Testis (tissue), 3 donors: Measurements from ENCODE around the gene CNMD. TPM values are rescaled to one million over a fixed set of nuclear protein-coding genes. Genes with fewer than 3 reads are reported as not detected.
"Not testable (repeated sequence)": the region's sequence is repeated elsewhere in the genome, so short reads cannot be mapped to it uniquely, and the experiment has no call there.

Experiments
- DNase-seq: peaks from one replicate; pipeline ENCODE4 v3.0.0-alpha.2; 2019
- H3K27ac ChIP-seq, 2 donors: fragments of 200-600 bp; sonication (generic); one replicate each; pipeline ENCODE4 v1.5.1; 2019
- H3K27me3 ChIP-seq: fragments of 200-600 bp; sonication (generic); one replicate; pipeline ENCODE4 v1.5.1; 2019
- H3K36me3 ChIP-seq: fragments of 200-600 bp; sonication (generic); one replicate; pipeline ENCODE4 v1.5.1; 2017; ENCODE audit warnings: low read depth; ENCODE audit errors: missing control alignments
- H3K4me1 ChIP-seq: fragments of 200-600 bp; sonication (generic); one replicate; pipeline ENCODE4 v1.5.1; 2019
- H3K4me3 ChIP-seq, 2 donors: fragments of 200-600 bp; sonication (generic); one replicate each; pipeline ENCODE4 v1.5.1; 2017 to 2019
- H3K9me3 ChIP-seq: fragments of 200-600 bp; sonication (generic); one replicate; pipeline ENCODE4 v1.5.1; 2017
- POLR2A ChIP-seq: fragments of 450-650 bp; IDR thresholded peaks from one replicate; pipeline ENCODE4 v1.6.1; 2017; ENCODE audit warnings: antibody characterized with exemption, mild to moderate bottlenecking, moderate library complexity
- WGBS, 2 donors: methylation state at CpG; one replicate each; pipeline ENCODE4 v1.1.5; 2018; 5-methylcytosine and 5-hydroxymethylcytosine counted together
- intact Hi-C: fragments of 100-400 bp; cut with DNase I; formaldehyde crosslinking; loops from one replicate; pipeline ENCODE4 v1.15.1; 2023; ENCODE audit warnings: low total_unique reads
- polyA plus RNA-seq: library from polyadenylated mRNA; stranded (reverse); fragments of 350-450 nt; fragmentation: Illumina TruSeq; extraction: RNeasy Lipid Tissue Mini Kit (QIAGEN cat#74804); gene quantifications from one replicate; pipeline ENCODE4 v1.2.3, GENCODE V29; 2014; ENCODE audit warnings: low read depth, low replicate concordance; ENCODE audit not compliant: insufficient read depth
- total RNA-seq, 2 donors: library from RNA; depleted of rRNA; stranded (reverse); fragments of >200 nt; gene quantifications; one replicate each; pipeline ENCODE4 v1.2.3, GENCODE V29; 2016
- TF ChIP-seq, protein P1 (sequence below), 3 experiments: fragments of 450-650 bp in 2 of 3; fragments of 200-600 bp in 1 of 3; sonication (generic) in 1 of 3; IDR thresholded peaks; one replicate each; pipeline ENCODE4 v1.5.1; 2016 to 2019; ENCODE audit warnings: antibody characterized with exemption in 3 of 3, mild to moderate bottlenecking in 2 of 3, moderate library complexity in 1 of 3

CNMD gene
- total and polyA plus RNA-seq, 3 donors from 2014 or later = 3.5 to 5.0 (median 4.1) TPM

DNA sequence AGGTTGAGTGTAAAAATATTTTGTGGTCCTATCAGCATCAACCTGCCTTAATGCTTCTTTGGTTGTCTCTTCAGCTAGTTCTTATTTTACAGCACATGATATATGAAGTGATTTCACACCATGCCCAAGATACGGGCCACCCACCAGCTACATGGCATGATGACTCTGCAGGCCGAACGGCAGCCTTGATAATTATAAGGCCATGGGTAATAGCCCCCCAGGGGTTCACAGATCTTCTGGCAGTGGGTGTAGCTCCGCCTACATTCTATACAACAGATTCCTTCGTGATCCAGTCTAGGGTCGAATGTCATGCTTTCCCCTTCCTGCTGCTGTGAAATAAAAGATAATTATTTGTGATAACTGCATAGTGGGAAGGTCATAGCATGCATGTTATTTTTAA lies 36.1 kb downstream of the CNMD start:
- WGBS, 2 donors = 69 to 74% methylated on average over 6 of the region's 6 CpGs
- no peak for TF ChIP-seq POLR2A
- TF ChIP-seq, protein P1, sequence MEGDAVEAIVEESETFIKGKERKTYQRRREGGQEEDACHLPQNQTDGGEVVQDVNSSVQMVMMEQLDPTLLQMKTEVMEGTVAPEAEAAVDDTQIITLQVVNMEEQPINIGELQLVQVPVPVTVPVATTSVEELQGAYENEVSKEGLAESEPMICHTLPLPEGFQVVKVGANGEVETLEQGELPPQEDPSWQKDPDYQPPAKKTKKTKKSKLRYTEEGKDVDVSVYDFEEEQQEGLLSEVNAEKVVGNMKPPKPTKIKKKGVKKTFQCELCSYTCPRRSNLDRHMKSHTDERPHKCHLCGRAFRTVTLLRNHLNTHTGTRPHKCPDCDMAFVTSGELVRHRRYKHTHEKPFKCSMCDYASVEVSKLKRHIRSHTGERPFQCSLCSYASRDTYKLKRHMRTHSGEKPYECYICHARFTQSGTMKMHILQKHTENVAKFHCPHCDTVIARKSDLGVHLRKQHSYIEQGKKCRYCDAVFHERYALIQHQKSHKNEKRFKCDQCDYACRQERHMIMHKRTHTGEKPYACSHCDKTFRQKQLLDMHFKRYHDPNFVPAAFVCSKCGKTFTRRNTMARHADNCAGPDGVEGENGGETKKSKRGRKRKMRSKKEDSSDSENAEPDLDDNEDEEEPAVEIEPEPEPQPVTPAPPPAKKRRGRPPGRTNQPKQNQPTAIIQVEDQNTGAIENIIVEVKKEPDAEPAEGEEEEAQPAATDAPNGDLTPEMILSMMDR (IDR thresholded peaks at IDR 0.05) = no peak
- no peak for DNase-seq
- no peaks in the 10 kb centered on the region for H3K4me1 ChIP-seq
- no peak overlapping the region for H3K4me3 ChIP-seq
- intact Hi-C loops = no loop called here
- H3K9me3 ChIP-seq = no peaks in the 10 kb centered on the region
- H3K27me3 ChIP-seq = no peaks in the 10 kb centered on the region
- no peak overlapping the region for H3K27ac ChIP-seq
- no peaks in the 10 kb centered on the region for H3K36me3 ChIP-seq

DNA sequence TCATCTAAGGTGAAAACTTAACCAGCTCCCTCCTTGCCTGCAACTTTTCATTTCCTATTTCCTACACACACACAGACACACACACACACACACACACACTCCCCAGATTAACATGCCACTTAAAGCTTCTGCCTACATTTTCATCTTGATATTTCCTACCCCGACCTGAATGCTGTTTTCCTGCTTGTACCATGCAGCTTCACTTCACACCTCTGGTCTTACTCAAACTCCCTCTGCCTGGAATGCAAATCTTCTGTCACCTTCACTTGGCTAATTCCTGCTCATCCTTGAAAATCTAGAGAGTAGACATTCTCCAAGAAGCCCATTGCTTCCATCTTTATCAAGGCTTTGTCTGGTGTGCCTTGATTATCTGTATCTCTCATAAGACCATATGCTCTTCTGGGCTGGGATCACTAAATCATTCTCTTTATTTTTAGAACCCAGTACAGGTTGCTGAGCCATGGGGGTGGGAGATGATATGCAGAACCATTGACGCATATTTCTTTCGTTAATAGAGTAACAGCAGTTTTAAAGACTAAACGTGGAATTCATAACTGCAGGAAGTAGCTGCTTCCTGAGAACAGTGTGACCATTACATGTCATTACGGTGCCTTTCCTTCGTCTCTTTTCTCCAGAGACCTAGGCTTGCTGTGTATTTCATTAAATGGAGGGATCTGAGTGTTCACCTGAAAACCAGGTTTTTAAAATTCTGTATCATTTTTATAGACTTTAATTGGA lies 37.7 kb downstream of the CNMD start:
- no peaks in the 10 kb centered on the region for H3K36me3 ChIP-seq
- no peak for TF ChIP-seq POLR2A
- TF ChIP-seq, protein P1 (IDR thresholded peaks at IDR 0.05) = no peak
- H3K27me3 ChIP-seq = no peaks in the 10 kb centered on the region
- H3K4me3 ChIP-seq = no peak overlapping the region
- no peaks in the 10 kb centered on the region for H3K9me3 ChIP-seq
- no peak overlapping the region for H3K27ac ChIP-seq
- no peak for DNase-seq
- H3K4me1 ChIP-seq = no peaks in the 10 kb centered on the region
- intact Hi-C loops = no loop called here
- WGBS, 2 donors = 66 to 79% methylated on average over 6 of the region's 6 CpGs

DNA sequence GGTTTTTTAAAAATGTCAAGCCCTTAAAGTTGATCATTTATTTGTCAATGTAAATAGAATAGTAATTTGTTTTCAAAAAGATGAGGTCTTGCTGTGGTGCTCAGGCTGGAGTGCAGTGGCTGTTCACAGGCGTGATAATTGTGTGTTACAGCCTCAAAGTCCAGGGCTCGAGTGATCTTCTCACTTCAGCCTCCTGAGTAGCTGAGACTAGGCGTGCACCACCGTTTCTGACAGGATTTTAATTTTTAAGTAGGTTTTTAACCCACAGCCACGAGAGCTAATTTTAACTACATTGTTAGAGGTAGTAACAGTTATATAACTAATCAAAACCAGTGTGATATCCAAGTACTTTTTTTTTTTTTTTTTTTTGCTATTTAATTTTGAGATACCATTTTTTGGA lies 43.1 kb downstream of the CNMD start:
- TF ChIP-seq, protein P1 (IDR thresholded peaks at IDR 0.05) = no peak
- no peak for TF ChIP-seq POLR2A
- DNase-seq = no peak
- H3K4me1 ChIP-seq = no peaks in the 10 kb centered on the region

DNA sequence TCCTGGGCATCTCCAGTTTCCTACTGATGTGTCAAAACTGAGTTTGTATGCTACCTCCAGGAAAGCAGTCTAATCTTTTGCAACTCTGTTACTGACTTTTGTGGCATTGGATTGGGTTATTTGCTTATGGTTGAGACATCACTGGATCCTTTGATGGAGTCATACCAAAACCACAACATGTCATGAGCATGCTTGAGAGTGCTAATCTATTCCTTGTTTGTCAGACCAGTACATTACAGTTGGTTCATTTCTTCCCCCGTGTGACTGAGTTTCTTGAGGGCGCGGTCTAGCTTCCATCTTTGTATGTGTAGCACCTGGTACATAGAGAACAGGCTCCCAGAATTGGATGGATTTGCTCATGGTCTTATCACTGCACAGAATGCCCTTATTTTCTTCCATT lies 43.8 kb downstream of the CNMD start:
- Histone ChIP-seq H3K27me3 (no peaks in the 10 kb centered on the region), H3K27ac (no peak overlapping the region), H3K36me3 (no peaks in the 10 kb centered on the region), H3K9me3 (no peaks in the 10 kb centered on the region), H3K4me1 (no peaks in the 10 kb centered on the region), H3K4me3 (no peak overlapping the region)
- DNase-seq = no peak
- intact Hi-C loops = no loop called here
- 74 to 91% methylated on average over 3 of the region's 3 CpGs for WGBS, 2 donors
- TF ChIP-seq POLR2A = no peak
- TF ChIP-seq, protein P1 (IDR thresholded peaks at IDR 0.05) = no peak

More for the DNA sequence above, 43.1 kb downstream of the CNMD start:
- Histone ChIP-seq H3K4me3 (no peak overlapping the region), H3K27ac (no peak overlapping the region), H3K27me3 (no peaks in the 10 kb centered on the region), H3K36me3 (no peaks in the 10 kb centered on the region), H3K9me3 (no peaks in the 10 kb centered on the region)
- WGBS, 2 donors = 89 to 93% methylated on average over 5 of the region's 5 CpGs
- intact Hi-C loops = no loop called here

DNA sequence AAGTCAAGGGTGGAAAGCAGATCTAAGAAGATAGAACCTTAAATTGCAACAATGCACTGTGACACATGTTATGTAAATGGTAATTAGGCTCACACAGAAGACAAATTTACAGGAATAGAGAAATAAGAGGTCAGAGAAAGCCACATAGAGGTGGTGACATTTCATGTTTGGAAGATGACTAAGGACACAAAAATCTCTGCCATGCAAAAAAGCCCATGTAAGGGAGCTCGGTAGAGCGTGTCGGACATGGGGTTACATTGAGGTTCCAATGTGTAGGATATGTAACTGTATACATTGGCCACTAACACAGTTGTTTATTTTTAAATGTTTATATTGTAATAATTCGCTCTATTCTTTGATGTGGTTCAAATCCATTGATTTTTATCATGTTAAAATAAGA lies 53.2 kb downstream of the CNMD start:
- intact Hi-C loops = no loop called here
- Histone ChIP-seq H3K4me1 (no peaks in the 10 kb centered on the region), H3K4me3 (no peak overlapping the region), H3K27me3 (no peaks in the 10 kb centered on the region), H3K9me3 (no peaks in the 10 kb centered on the region), H3K36me3 (no peaks in the 10 kb centered on the region), H3K27ac (no peak overlapping the region)
- no peak for DNase-seq
- 89 to 95% methylated on average over 4 of the region's 4 CpGs for WGBS, 2 donors
- TF ChIP-seq, protein P1 (IDR thresholded peaks at IDR 0.05) = no peak
- no peak for TF ChIP-seq POLR2A

DNA sequence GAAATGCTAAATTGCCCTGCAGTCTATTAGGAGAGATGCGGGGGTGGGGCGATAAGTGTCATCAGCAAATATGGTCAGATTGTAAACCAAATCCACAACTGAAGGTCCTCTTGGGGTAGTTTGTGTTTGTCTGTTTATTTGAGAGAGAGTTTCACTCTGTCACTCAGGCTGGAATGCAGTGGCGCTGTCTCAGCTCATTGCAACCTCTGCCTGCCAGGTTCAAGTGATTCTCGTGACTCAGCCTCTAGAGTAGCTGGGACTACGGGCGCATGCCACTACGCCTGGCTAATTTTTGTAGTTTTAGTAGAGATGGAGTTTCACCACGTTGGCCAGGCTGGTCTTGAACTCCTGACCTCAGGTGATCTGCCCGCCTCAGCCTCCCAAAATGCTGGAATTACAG lies 53.8 kb downstream of the CNMD start:
- H3K36me3 ChIP-seq, H3K4me1 ChIP-seq, H3K9me3 ChIP-seq, DNase-seq, H3K27me3 ChIP-seq, H3K4me3 ChIP-seq, H3K27ac ChIP-seq, intact Hi-C loops: not testable (repeated sequence)
- WGBS, 2 donors = 92 to 99% methylated on average over 9 of the region's 9 CpGs
